GM18508 (cell line): ENCODE results near the gene IRX4.
"Not testable (repeated sequence)": the region's sequence is repeated elsewhere in the genome, so short reads cannot be mapped to it uniquely, and the experiment has no call there.

Source experiments
- ATAC-seq: cut with Tn5 transposase; IDR thresholded peaks from one replicate; pipeline ENCODE4 v1.9.1; 2021; ENCODE audit warnings: moderate number of reproducible peaks; ENCODE audit not compliant: insufficient read depth, unreplicated experiment

The IRX4 gene

DNA sequence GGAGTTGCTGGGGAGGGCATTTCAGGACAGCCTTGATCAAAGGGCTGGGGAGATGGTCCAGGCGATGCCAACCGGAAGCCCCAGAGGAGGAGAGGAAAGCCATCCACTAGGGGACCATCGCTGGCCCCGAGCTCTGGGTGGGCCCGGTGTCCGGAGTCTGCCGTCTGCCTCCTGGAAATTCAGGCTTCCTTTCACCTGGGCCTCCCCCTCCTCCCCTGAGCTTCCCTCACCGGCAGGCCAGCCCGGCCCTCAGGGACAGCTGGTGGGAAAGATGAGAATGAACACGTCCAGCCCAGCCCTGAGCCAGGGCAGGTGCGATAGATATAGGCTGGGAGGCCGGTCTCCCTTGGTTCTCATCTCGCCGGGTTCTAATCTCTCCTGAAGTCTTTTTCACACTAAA, 17.2 kb downstream of the IRX4 start:
- no peak for ATAC-seq

DNA sequence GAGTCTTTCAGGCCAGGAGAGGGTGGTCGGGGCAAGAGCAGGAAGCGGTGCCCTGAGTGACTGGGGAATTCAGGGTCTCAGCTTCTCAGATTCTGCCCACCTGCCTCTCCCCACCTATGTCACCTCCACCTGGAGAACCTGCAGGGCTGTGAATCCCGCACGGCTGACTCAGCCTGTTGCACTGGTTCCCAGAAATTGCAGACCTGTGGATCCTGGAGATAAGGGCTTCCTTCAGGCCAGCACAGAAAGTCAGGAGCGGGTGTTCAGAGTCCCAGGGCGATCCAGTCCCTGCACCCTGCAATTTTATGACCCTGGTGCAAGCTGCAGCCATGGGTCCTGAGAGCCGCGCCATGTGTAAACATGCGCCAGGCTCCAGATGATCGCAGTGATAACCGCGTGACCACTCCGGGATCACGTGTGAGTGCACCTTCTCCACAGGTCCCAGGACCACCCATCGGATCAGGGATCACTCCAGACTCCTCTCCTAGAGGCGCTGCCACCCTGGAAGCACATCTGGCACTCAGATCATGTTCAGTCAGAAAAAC, 17.8 kb downstream of the IRX4 start:
- ATAC-seq = no peak

DNA sequence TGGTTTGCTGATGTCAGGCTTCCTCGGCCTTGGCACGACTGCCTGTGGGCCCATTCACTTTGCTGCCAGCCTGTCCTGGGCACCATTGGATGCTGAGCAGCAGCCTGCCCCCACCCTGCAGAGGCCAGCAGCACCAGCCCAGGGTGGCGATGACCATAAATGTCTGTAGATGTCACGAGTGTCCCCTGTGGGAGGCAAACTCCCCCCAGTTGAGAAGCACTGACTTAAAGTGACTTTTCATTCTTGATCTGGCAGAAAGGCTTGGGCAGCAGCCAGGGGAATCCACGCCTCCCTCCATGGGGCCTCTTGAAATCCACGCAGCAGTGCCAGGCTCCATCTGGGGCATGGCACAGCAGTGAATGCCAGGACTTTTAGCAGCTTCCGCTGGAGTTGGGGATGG, 21.8 kb downstream of the IRX4 start:
- ATAC-seq = no peak

DNA sequence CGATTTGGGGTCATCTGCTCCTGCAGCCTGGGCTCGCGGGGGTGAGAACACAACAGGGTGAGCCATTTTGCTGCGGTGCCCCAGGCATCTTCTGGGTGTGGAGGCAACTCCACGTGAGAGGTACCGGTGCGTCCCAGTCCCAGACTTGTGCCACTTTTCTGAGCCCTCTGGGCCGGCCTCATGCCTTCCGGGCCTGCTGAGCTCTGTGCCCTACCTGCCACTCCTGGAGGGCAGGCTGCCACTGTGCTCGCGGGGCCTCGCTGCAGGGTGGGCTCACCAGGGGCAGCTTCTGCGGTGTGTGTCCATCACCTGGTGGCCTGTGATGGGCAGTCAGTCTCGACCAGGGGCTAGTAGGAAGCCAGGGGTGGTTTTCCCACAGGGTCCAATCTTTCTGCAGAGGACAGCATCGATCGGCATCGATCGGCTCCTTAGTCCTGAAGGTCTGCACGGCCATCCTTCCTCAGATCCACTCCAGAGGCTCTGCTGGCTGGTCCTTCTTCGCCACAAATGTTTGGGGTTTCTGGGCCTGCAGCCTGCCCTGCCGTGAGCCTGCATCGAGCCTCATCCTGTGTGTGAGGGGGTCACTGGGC, 22.6 kb downstream of the IRX4 start:
- ATAC-seq = no peak

DNA sequence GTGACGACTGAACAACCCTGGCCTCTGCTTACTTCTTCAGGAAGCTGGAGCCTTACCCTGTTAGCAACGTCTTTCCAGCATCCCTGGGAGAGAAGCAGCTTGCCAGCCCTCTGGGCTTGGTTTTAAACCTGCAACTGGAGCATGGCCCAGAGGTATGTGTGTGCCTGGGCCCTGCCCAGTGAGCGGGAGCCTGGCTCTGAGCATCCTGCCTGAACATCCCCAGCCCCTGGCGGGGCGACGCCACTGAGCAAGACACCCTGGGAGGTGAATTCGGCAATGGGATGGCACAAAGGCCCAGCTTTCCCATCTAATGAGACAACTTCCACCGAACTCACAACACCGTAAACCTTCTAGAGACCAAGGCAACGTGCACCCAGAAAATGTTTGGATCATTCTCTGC, 23.6 kb downstream of the IRX4 start:
- no peak for ATAC-seq

DNA sequence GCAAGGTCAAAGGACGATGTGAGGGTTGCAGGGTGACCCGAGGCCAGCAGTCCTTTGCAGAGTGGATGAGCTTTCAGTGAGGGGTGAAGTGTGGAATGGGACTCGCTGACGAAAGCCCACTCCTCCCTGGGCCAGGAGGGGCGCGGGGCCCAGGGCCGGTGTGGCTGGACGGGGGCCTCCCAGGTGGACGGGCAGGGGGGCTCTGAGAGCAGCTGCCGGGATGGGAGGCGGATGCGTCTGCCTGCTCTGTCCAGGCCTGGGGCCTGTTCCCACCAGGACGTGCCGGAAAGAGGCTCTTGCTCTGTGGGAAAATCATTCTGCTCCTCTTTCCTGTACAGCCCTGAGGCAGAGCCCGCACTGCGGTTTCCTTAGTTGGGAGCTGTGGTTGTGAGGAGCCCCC, 24.3 kb downstream of the IRX4 start:
- ATAC-seq = no peak

DNA sequence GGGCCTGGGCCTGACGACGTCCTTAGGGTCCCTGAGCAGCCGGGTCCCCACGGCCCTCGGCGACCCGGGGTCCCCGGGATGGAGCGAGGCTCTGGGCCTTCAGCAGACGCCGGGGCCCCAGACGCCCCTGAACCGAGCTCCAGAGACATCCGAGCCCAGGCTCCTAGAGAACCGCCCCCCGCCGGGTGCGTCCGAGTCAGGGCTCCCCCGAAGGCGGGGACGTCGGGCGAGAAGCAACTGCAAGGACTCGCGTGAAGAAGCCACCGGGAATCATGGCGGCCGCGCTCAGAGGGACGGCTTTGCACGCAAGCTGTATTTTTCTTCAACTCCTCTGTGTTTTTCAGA, 25.5 kb downstream of the IRX4 start:
- ATAC-seq = no peak

DNA sequence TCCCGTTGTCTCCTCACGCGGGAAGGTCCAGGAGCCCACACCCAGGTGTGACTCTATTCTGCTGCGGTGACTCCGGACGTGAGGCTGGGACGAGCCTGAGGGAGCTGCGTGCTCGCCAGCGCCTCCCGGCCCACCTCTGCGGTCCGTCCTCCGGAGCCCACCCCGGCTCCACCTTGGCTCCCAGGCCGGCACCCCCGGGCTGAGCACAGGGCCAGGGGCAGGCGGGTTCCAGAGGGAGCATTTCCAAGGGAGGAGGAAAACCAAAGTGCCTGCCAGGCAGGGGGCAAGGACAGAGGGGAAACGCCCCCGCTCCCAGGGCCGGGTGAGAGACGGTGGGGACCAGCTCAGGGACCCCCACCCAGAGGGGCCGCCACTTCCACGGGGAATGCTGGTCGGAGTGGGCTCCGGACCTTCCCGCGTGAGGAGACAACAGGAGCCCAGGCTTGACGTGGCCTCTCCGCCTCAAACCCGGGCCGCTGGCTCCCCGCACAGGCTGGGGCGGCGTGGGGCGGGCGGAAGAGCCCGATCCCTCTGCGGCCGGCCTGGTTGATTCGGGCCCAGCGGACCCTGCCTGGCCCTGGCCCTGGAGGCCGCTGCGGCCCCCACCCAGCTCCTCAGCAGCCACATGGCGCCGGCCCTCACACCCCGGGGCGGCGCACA, 26.0 kb downstream of the IRX4 start:
- no peak for ATAC-seq

DNA sequence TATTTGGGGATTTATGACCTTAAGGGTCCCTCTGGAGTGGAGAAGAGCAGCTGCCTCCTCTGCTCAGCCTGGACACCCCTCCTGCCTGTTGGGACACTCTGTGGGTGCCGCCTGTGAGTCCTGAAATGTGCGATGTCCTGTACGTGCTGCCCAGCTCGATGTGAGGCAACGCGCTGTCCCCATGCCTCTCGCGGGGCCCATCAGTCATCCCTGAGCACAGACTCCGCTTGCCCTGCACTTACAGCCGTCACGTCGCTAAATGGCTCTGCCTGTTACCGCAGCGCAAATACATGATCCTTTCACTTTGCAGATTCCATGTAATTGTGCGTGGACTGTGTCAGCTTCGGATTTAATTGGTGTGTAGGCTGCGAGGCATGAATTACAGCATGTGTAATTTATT, 27.1 kb downstream of the IRX4 start:
- no peak for ATAC-seq

DNA sequence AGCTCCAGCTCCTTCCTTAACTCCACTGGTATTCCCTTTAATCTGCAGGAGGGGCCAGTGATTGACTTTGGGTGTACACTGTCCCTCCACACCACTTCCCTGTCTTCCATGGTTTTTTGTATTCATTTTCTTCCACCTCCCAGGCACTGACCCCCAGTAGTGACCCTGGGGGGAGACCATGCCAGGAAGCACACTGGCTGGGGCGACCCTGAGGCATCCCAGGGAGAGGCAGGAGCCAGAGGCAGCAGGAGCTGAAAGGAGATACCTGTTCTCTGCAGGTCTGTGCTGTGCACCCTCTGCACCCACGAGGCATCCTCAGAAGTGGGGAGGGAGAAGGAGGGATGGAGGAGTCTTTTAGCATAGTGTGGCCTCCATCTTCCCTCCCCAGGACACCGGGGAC, 27.6 kb downstream of the IRX4 start:
- no peak for ATAC-seq

DNA sequence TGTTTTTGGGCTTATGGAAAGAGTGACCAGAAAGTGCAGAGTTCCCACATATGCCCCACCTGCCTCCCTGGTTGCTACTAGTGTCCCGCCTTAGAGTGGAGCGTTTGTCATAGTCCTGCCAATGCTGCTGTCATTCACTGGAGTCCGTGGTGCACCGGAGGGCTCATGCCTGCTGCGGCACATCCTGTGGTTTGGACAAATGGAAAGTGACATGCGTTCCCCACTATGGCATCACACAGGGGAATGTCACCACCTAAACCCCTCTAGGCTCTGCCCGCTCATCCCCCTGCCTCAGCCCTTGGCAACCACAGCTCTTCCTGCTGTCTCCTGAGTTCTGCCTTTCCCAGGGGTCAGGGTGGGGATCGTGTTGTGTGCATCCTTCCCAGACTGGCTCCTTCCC, 29.2 kb downstream of the IRX4 start:
- ATAC-seq = no peak

DNA sequence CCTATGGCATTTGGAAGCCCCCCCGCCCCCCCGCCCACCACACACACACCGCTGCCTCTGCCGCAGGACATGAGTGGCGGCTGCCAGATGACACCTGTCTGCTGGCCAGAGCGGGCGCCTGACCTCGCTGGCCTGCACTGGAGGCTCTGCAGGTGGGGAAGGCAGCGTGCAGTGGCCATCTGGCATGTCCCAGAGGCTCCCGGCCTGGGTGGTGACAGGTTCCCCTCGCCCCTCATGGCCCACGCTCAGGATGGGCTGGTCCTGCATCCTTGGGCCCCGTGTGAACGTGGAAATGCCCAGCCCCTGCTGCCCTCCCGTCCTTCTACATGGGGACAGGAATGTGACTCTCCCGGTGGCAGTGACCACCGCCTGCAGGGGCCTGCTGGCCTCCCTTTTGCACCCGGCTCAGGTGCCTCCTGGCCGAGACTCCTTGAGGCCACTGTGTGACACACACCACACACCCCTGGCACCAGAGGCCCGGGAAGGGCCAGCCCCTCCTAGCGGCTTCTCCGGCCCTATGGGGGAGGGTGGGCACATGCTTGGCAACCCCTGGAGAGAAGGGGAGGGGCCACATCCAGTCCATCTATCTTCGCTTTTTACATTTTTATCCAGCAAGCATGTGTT, 30.3 kb downstream of the IRX4 start:
- ATAC-seq = no peak

DNA sequence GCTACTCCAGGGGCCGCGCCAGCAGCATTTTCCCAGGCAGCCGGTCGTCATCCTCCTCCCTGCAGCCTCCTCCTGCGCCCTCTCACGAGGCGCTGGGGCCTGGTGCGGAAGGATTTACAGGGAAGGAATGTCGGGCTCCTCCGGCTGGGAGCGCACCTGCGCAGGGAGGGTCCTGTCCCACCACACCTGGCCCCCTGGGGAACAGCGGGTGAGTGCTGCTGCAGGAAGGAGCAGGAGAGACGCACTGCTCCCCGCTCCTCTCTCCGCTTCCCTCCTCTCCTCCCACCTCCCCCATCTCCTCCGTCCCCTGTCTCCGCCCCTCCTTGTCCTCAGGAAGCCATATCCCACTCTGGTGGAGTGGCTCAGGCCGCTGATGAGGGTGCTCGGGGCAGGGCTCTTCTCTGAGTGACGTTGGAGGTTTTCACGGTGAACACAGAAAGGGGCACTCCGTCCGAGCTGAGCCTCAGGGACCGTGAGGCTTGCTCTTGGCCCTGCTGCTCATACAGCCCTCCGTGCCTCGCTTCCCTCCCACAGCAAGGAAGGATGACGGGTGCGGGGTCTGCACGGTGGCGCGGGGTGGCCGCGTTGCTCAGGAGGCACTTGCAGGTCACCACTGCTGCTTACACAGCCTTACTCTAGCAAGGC, 31.3 kb downstream of the IRX4 start:
- no peak for ATAC-seq

DNA sequence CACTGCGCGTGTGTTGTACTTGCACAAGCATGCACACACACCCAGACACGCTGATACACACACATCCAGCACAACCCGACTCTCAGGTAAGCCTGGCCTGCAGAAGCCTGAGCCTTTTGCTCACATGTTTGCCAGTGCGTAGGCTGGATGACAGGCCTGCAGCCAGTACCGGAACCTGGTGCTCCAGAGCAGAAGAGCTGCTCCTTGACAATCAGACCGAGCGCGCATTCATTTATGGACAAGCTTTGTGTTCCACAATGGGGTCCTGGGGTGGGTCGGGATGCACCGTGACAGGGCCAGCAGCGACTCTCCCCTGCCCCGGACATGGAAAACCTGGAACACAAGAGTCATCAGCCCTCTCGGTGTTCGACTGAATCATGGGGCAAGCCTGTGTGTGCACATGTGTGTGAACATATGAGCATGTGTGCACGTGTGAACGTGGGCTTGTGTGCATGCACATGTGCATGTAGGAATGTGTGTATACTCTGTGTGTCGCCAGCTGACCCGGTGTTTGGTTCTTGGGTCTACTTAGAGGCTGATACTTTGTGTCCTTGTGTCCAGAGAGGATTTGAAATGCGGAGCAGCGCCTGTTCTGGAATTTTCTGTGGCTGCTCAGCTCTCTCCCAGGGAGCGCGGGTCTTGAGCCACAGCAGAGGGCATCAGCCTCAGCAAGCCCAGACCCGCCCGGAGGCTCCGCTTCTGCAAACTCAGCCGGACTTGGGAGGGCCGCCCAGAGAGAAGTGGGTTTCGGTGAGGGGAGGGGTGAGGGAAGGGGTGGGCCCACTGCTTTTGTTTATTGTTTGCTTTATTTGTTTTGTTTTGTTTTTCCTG, 32.2 kb downstream of the IRX4 start:
- ATAC-seq = no peak

DNA sequence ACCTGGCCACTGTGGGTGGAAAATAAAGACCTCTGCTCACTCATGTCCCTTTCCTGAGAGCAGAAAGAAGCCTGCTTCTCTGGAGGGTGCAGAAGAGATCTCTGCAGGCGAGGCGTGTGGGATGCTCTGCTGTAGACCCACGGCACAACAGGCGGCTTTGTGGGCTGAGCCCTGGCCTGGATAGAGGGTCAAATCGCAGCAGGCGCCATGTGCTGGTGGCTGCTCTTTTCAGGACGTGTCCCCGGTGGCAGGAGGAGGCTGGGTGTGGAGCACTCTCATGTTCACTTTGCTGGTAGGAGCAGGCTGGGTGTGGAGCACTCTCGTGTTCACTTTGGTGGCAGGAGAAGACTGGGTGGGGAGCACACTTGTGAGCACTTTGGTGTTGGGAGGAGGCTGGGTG, 35.1 kb downstream of the IRX4 start:
- no peak for ATAC-seq

DNA sequence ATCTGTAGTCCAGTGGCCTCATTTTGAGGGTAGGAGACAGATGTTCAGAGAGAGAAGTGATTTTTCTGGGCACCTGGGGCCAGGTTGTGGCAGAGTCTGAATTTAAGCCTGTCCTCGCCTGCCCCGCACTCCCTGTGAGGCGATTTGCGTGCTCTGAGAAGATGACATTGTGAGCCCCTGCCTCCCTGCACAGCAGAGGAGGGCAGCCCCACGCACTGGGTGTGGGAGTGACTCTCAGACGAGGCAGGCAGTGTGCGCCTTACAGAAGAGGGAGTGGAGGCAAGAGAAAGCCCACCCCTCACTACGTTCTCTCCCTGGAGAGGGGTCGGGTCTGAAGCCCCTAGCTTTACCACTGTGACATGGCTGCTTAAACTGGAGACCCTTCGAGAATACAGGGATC, 35.7 kb downstream of the IRX4 start:
- ATAC-seq = no peak

DNA sequence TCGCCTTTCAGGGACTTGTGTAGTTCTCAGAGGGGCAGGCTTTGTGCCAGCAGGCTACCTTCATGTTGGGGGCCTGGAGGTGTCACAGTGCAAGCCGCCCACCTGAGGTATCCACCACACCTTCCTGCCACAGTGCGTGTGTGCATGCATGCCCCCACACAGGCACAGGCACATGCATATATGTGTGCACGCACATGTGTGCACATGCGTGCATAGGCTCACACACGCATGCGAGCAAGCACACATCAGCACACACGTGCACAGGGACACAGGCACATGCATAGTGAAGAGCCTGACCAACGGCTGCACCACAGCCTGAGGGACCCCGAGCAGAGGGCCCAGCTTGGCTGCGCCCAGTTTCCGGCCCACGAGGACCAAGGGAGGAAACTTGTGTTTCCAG, 36.1 kb downstream of the IRX4 start:
- ATAC-seq = no peak

DNA sequence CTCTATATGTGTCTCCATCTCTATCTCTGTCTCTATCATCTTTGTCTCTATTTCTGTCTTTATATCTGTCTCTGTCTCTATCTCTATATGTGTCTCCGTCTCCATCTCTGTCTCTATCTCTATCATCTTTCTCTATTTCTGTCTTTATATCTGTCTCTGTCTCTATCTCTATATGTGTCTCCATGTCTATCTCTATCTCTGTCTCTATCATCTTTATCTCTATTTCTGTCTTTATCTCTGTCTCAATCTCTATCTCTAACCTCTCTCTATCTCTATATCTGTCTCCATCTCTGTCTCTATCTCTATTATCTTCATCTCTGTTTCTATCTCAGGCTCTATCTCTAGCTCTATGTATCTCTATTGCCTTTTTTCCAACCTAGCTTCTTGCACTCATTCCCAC, 37.0 kb downstream of the IRX4 start:
- no peak for ATAC-seq

DNA sequence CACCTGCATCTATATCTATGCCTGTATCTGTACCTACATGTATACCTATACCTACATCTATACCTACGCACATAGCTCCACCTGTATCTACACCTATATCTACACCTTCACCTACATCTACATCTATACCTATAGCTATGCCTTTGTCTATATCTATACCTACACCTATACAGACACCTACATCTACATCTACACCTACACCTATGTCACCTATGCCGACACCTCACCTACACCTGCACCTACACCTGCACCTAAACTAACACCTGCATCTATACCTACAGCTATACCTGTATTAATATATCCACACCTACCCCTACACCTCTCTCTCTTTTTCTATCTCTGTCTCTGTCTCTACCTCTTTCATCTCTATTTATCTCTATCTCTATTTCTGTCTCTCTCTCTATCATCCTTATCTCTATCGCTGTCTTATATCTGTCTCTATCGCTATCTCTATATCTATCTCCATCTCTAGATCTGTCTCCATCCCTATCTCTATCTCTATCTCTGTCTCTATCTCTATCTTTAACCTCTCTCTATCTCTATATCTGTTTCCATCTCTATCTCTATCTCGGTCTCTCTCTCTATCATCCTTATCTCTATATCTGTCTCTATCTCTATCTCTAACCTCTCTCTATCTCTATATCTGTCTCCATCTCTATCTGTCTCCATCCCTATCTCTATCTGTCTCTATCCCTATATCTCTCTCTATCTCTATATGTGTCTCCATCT, 37.9 kb downstream of the IRX4 start:
- no peak for ATAC-seq

DNA sequence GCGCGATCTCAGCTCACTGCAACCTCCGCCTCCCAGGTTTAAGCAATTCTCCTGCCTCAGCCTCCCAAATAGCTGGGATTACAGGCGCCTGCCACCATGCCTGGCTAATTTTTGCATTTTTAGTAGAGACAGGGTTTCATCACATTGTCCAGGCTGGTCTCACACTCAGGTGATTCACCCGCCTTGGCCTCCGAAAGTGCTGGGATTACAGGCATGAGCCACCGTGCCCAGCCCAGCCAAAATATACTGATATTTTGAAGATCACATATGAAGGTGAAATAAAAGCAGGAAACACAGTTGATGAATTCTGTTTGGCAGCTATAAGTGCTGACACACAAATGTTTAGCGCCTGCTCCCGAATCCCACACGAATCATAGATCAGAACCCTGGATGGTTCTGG, 39.0 kb downstream of the IRX4 start:
- not testable (repeated sequence) for ATAC-seq
